GM12891 (cell line): Measurements from ENCODE around the gene AXIN2.

ENCODE experiments used
- DNase-seq: peaks from one replicate; pipeline ENCODE4 v3.0.0; 2011; ENCODE audit warnings: low spot score; ENCODE audit not compliant: insufficient read length
- FAIRE-seq: peaks from 2 replicates; lab custom pipeline; 2011; peaks lifted over from hg19 to GRCh38; lab: Jason Lieb, UNC
- PAX5 ChIP-seq: IDR thresholded peaks from 2 replicates; pipeline ENCODE4 v1.6.1; 2011; ENCODE audit warnings: low read length, moderate library complexity, mild to moderate bottlenecking; ENCODE audit not compliant: insufficient read depth, severe bottlenecking
- POLR2A ChIP-seq: IDR thresholded peaks from 2 replicates; pipeline ENCODE4 v1.6.1; 2011; ENCODE audit warnings: low read depth, low read length, control low read depth
- POLR2AphosphoS5 ChIP-seq: IDR thresholded peaks from 2 replicates; pipeline ENCODE4 v1.6.1; 2011; ENCODE audit warnings: low read depth, low read length, control low read depth
- POU2F2 ChIP-seq: IDR thresholded peaks from 2 replicates; pipeline ENCODE4 v1.6.1; 2011; ENCODE audit warnings: low read depth, mild to moderate bottlenecking, control low read depth, low read length, moderate library complexity
- SPI1 ChIP-seq: IDR thresholded peaks from 2 replicates; pipeline ENCODE4 v1.6.1; 2011; ENCODE audit warnings: low read depth, low read length, control low read depth
- TAF1 ChIP-seq: IDR thresholded peaks from 2 replicates; pipeline ENCODE4 v1.6.1; 2011; ENCODE audit warnings: low read depth, low read length, control low read depth

The AXIN2 gene

GRCh38 chr17:65556014-65556909 lies 5.2 kb downstream of the AXIN2 start:
- DNase-seq = peak; percentile 55
- peak; percentile 93 for FAIRE-seq
- no peak for TF ChIP-seq POLR2A
- no peak for TF ChIP-seq SPI1
- TF ChIP-seq POLR2AphosphoS5 = no peak
- no peak for TF ChIP-seq POU2F2
- no peak for TF ChIP-seq TAF1
- no peak for TF ChIP-seq PAX5

GRCh38 chr17:65554553-65555223 lies 6.8 kb downstream of the AXIN2 start:
- TF ChIP-seq POU2F2 (no peak), SPI1 (no peak), POLR2AphosphoS5 (no peak), PAX5 (no peak), POLR2A (no peak), TAF1 (no peak)
- DNase-seq = no peak
- FAIRE-seq = no peak

GRCh38 chr17:65553646-65554552 lies 7.5 kb downstream of the AXIN2 start:
- TF ChIP-seq TAF1 = no peak
- TF ChIP-seq POLR2A = no peak
- no peak for TF ChIP-seq POLR2AphosphoS5
- TF ChIP-seq PAX5 = no peak
- TF ChIP-seq POU2F2 = no peak
- no peak for TF ChIP-seq SPI1
- no peak for FAIRE-seq
- no peak for DNase-seq

- no peak for FAIRE-seq
Measured at GRCh38 chr17:65553009-65553645, 8.3 kb downstream of the AXIN2 start.

GRCh38 chr17:65552214-65552613 lies 9.2 kb downstream of the AXIN2 start:
- DNase-seq (no peak), FAIRE-seq (no peak)
- TF ChIP-seq POLR2AphosphoS5 = no peak
- TF ChIP-seq TAF1 = no peak
- TF ChIP-seq PAX5 = no peak
- TF ChIP-seq POLR2A = no peak
- no peak for TF ChIP-seq POU2F2
- no peak for TF ChIP-seq SPI1

More at GRCh38 chr17:65553009-65553645, 8.3 kb downstream of the AXIN2 start:
- no peak for DNase-seq
- TF ChIP-seq POLR2AphosphoS5 = no peak
- TF ChIP-seq POU2F2 = no peak
- TF ChIP-seq TAF1 = no peak
- no peak for TF ChIP-seq PAX5
- no peak for TF ChIP-seq SPI1
- no peak for TF ChIP-seq POLR2A

DNA sequence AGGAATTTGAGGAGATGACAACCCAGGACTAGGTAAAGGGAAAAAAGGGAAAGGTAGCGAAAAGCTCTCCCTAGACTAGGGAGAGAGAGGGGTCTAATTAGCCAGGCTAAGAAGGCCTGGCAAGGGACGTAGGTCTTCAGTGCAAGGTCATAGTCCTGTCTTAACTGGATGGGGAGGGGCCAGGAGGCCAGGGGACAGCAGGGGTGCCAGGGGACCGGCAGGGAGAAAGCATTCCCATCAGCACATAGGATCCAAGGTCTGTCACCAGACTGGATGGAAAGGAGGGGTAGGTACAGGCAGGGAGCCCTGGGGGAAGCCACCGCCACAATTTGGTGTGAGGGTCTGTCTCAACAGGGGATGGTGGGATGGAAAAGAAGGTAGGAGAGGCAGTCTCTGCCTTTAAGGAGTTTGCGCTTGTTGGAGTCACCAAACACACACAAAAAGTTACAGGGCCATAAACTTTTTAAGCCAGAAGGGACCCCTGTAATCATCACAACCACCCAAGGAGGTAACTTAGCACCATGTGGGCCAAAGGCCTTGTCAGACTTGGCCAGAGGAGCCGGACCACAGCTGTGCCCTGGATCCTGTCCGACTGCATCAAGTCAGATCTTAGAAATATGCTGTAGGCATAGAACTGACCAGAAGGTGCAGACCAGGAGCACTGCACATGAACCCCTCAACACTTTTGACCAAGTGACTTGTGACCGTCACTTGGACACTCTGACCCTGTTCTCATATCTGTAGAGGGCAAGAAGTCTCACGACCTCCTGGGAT lies 10.0 kb downstream of the AXIN2 start:
- FAIRE-seq = no peak
- no peak for DNase-seq
- TF ChIP-seq POLR2A (no peak), PAX5 (no peak), TAF1 (no peak), SPI1 (no peak), POLR2AphosphoS5 (no peak)

- TF ChIP-seq SPI1 (no peak), POU2F2 (no peak), POLR2A (no peak), TAF1 (no peak), POLR2AphosphoS5 (no peak), PAX5 (no peak)
- FAIRE-seq (no peak), DNase-seq (no peak)
Measured at GRCh38 chr17:65550758-65551157, 10.7 kb downstream of the AXIN2 start.

DNA sequence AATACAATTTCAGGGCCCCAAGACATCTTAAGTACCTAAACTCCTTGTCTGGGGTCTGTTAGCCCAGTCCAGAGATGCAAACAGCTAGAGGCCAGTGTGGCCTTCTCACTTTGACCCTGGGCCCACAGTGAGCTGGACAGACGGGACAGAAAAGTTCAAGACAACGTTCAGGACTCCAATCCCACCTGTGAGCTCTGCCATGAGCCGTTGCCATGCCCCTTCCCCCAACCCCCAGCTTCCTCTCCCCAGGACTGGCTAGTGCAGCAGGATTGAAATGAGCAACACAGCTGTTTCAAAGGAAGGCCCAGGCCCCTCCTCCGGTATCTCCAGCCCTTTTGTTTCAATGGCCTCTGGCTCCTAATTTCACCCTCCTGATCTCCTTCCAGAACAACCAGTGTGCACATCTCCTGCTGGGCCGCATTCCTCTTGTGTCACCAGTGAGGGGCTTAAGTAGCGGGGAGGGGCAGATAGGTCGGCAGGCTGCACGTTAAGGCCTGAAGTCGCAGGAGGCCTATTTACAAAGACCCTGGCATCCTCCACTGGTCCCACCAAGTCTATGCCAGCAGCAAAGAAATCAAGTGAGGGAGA lies 11.3 kb downstream of the AXIN2 start:
- FAIRE-seq (no peak), DNase-seq (no peak)
- TF ChIP-seq POU2F2 (no peak), SPI1 (no peak), TAF1 (no peak), PAX5 (no peak), POLR2A (no peak)
